22Rv1 (cell line): ENCODE measurements around the gene MSX2.

ENCODE experiments used
- CTCF ChIP-seq: fragments of 450-650 bp; IDR thresholded peaks from 2 replicates; pipeline ENCODE4 v1.5.1; 2017; ENCODE audit warnings: mild to moderate bottlenecking
- ZFX ChIP-seq: fragments of 450-650 bp; IDR thresholded peaks from 2 replicates; pipeline ENCODE4 v1.6.1; 2017; ENCODE audit warnings: antibody characterized with exemption, borderline replicate concordance

- no peak for TF ChIP-seq CTCF
- TF ChIP-seq ZFX = no peak
These were observed 21.3 kb downstream of the MSX2 start for GRCh38 chr5:174745590-174746103.
